HG03060 (cell line): ENCODE measurements around the gene TPRX2.
"Not testable (repeated sequence)": the region's sequence is repeated elsewhere in the genome, so short reads cannot be mapped to it uniquely, and the experiment has no call there.

ENCODE experiments used
- ATAC-seq: cut with Tn5 transposase; IDR thresholded peaks from one replicate; pipeline ENCODE4 v1.9.1; 2021; ENCODE audit warnings: low read depth, moderate number of reproducible peaks; ENCODE audit not compliant: unreplicated experiment

Gene TPRX2

DNA sequence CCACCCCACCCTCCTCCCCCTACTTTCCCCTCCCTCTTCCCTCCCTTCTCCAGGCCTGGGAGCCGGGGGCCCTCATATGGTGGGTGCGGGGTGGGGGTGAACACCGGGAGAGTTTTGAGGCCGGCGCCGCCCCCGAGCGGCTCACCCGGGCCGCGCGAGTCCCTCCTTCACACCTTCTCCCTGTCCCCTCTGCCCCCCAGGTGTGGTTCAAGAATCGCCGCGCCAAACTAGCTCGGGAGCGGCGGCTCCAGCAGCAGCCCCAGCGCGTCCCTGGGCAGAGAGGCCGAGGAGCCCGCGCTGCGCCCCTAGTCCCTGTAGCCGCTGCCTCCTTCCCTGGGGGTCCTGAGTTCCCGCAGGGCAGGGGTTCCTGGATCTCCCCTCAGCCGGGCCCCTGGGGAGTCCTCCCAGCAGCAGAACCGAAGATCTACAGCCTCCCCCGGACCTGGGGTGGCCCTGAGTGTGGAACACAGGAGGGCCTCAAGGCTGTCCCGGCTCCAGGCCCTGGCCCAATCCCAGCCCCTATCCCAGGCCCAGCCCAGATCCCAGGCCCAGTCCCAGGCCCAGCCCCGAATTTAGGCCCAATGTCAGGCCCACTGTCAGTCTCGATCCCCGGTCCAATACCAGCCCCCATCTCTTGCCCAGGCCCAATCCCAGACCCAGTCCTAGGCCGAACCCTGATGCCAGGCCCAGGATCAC is 1.7 kb downstream of the TPRX2 start:
- no peak for ATAC-seq

DNA sequence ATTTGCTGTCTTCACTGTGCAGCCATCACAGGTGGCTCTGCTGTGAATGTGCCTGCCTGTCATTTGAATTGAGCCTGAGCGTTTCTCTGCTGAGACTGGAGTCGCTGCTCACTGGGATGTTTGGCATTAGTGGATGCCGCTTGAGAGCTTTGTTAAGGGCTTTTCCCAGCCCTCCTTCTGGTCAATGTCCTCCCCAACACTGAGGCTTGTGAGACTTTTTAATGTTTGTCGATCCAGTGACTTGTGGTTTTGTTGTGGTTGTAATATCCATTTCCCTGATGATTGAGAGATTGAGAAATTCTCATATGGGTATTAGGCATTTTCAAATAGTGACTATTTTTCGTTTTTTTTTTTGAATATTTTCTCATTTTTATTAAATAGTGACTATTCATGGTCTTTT is 2.6 kb downstream of the TPRX2 start:
- no peak for ATAC-seq

DNA sequence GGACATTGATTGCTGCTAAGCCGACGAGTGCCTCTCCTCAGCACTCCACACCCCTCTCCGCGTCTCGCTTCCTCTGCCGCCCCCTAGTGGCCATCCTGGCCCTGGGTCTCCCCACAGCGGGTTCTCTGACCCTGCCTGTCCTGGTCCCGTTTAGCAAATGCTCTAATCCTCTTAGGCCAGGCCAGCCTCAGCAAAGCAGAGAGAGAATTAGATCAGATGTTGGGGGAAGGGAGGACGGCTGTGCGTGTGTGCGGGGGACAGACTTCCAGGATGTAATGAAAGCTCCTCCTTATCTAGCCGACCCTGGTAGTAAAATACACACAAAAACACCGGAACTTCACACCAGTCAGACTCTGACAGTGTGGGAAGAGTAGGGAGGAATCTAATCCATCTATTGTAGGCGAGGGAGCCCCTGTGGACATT is 4.5 kb downstream of the TPRX2 start:
- ATAC-seq: no peak

DNA sequence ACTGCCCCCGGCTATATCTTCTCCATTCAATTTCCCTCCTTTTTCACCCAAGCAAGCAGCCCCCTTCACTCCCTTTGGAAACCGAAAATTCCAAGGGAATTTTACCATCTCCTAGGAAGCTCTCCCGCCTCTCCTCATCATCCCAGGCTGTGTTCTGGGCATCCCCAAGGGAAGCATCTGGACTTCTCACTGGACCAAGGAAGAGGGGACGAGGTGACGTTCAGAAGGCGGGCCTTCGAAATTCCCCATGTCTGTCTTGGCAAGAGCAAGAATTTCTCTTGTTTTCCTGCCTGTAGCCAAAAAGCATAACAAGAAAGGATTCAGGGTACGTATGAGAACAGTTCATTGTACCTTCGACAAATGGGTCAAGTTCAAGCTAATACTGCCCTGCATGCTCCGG is 6.1 kb downstream of the TPRX2 start:
- no peak for ATAC-seq

DNA sequence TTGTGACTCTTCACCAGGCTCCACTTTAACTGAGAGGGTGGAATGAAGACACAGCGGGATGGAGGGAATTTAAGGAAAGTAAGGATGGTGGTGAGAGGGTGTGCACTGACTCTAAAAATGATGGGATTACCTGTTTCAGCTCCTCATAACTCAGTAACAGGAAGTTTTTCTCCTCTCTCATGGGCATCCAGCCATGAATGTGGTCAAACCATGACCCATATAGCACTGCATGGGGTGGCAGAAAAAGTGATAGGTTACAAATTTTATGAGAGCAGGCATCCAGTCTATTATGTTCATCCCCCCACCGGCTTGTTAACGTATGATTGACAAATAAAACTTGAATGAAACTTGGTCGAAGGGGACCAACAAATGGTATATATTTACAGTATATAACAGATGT is 19.9 kb downstream of the TPRX2 start:
- ATAC-seq: no peak

DNA sequence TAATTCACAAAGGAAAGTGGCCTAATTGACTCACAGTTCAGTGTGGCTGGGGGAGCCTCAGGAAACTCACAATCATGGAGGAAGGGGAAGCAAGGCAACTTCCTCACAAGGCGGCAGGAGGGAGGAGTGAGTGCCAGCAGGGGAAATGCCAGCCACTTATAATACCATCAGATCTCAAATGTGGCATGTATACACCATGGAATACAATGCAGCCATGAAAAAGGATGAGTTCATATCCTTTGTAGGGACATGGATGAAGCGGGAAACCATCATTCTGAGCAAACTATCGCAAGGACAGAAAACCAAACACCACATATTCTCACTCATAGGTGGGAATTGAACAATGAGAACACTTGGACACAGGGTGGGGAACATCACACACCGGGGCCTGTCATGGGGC is 20.4 kb downstream of the TPRX2 start:
- not testable (repeated sequence) for ATAC-seq

DNA sequence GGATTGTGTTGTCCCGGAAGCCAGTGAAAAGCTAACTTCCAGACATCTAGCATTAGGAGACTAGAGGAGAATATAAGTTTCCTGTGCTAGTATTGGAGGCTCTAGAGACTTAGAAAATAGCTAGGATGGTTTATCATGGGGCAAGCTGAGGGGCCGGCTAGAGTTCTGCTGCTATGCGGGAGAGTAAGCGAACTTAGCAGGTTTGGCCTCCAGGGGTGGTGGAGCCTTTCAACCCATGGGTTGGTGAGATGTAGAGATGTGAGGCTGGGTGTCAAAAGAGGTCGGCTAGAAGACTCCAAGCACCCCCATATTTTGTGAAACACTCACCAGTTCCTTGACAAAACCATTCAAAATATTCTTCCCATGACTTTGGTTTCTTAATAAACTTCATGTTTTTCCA is 22.7 kb downstream of the TPRX2 start:
- no peak for ATAC-seq

DNA sequence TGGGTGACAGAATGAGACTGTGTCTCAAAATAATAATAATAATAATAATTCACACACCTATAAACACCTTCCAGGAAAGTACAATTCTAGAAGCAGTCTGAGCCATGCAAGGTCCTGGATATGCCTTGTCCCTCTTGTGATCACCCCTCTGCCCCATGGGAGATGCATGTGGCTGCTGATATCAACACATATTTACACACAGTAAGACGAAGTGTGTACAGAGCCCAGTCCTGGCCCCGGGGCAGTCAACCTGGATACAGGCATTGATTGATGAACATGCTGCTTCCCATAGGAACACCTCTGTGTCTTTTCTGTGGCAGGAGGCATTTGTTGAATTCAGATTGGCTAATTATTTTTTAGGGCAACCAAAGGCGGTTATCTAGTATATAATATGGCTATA is 23.9 kb downstream of the TPRX2 start:
- no peak for ATAC-seq

DNA sequence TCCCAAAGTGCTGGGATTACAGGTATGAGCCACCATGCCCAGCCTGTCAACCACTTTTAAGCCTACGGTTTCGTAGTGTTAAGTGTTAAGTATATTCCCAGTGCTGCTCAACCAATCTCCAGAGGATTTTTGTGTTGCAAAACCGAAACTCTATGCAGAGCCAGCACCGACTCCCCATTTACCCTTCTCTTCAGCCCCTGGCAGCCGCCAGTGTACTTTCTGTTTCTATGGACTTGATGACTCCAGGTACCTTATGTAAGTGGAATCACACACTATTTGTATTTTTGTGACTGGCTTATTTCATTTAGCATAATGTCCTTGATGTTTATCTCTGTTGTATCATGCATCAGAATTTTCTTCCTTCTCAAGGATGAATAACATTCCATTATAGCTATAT is 26.0 kb downstream of the TPRX2 start:
- ATAC-seq: no peak

DNA sequence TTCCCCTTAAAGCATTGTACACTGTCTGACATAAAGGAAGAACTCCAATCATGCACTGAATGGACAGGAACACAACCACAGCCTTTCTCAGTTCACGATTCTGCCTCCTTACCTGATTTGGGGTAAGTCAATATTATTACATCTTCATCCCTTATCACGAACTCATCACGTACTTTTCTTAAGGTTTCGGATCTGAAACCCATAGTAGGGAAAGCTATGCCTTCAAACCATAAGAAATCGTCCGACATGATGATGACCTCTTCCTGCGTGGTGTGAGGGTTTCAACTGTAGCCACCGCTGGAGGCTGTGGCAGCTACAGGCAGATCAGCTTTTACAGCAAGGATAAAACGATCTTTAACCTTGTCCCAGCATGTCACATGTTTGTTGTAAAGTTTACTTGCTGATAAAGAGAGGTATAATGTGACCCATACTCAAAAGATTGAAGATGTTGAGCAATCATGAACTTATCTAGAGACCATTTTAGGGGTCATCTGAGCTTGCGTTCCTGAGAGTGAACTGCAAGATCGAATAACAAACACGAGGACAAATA is 27.1 kb downstream of the TPRX2 start, which contains the start of gene SULT2A1:
Gene SULT2A1, minus strand, starts transcription at position 306 of the 550 bp plus-strand sequence. Its CDS starts 58 bp downstream, at position 248.
- ATAC-seq: no peak

DNA sequence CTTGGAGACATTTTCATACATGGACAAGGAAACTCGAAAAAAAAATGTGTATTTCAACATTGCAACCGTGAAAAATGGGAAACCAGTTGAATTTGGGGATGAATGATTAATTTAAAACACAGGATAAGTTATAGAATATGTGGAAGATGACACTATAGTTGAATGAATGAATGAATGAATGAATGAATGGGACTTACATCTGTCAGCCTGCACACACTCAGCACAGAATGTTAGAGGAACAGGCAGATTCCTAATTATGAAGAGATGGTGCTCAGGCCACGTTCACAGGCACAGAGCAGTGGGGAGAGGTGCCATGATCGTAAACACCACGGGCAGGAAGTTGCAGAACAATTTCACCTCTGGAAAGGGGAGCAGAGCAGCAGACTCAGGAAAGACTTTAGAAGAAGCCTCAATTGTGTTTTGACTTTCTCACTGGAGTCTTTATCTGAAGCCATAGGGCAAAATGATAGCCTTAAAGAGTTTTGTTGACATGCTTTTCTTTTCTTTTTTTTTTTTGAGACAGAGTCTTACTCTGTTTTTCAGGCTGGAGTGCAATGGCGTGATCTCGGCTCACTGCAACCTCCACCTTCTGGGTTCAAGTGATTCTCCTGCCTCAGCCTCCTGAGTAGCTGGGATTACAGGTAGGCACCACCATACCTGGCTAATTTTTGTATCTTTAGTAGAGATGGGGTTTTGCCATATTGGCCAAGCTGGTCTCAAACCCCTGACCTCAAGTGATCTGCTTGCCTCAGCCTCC is 32.0 kb downstream of the TPRX2 start:
- no peak for ATAC-seq

DNA sequence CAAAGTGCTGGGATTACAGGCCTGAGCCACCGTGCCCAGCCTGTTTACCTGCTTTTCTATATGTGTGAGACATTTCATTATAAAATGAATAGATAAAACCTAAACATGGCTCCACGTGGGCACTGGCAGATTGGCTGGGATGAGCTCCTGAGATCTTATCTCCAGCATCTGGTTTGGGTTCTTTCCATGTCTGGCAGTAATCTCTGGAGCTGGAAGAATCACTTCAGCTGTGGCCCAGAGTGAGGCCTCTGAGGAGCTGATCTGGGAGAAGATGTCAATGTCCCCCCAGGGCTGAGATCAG is 32.5 kb downstream of the TPRX2 start:
- no peak for ATAC-seq

DNA sequence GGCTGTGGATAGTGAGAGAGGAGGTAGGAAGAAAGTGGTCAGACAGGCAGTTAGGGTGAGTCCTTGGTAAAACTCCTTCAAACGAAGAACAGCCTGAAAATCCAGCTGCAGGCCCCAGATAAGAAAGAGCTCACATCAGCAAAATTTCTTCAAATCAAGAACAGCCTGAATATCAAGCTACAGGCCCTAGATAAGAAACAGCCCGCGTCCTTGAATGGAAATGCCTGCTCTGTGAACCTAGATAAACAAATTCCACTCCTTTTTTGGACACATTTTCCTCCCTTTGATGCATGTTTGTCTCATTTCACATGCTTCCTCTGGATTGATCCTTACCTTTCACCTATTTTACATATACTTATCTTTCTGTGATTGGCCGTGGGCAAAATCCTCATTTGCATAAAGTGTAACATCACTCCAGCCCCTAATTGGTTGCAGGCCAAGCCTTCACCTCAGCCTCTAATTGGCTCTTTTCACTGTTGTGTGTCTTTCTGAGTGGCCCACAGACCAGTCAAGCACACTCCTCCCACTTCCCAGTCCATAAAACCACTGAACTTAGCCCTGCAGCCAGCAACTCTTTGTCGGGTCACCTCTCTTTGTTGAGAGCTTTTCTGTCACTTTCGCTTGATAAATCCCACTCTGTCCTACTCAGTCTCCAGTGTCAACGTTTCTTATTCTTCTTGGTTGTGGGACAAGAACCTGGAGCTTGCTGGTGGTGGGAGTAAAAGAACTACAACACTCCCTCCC is 33.1 kb downstream of the TPRX2 start:
- no peak for ATAC-seq

DNA sequence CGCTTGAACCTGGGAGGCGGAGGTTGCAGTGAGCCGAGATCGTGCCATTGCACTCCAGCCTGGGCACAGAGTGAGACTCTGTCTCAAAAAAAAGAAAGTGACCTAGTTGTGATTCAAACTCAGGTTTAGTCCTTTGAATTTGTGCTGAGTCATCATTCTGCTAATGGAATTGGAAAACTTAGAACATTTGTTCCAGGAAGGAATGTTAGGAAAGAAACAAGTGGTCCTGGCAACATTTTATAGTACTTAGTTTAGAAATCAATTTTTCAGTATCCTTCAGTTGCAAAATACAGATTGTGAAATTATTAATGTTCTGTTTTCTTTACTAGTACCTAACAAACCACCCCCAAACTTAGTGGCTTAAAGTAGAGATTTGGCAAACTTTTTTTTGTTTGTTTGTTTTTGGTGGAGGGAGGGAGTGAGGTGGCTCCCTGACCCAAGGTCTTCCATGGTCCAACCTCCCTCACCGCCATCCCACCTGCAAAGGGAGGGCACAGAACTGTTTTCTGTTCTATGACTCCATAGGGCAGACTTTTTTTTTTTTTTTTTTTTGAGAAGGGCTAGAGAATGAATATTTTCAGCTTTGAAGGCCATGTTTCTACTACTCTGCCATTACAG is 36.2 kb downstream of the TPRX2 start:
- no peak for ATAC-seq

DNA sequence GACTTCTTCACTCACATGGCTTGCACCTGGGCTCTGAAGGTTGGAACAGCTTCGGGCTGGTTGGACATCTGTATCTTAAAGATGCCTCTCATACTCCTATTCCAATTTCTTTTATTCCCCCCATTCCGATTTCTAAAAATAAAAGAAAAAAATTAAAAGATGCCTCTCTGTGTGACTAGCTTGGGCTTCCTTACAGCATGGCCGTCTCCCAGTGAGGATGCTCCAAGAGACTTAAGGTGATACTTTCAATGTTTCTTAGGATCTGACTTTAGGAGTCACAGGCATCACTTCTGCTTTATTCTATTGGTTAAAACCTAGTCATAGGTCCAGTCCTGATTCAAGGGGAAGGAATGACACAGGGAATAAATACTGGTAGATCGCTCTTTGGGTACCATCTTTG is 37.0 kb downstream of the TPRX2 start:
- ATAC-seq: no peak

DNA sequence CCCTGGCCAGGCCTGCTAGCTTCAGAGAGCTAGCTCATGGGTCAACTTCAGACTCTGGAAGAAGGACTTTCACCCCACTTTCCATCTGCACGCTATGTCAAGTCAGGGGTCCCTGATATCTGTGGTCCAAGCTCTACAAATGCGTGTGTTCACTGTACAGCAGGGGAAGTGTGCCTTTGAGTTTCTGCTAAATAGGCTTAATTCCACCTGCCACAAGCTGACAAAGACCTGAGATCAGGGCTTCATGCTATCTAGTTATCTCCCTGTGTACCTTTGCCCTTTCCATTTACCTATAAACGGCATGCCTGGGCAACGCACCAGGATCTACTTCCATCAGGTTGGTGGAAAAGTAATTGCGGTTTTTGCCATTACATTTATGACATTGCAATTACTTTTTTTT is 37.7 kb downstream of the TPRX2 start:
- ATAC-seq: no peak

DNA sequence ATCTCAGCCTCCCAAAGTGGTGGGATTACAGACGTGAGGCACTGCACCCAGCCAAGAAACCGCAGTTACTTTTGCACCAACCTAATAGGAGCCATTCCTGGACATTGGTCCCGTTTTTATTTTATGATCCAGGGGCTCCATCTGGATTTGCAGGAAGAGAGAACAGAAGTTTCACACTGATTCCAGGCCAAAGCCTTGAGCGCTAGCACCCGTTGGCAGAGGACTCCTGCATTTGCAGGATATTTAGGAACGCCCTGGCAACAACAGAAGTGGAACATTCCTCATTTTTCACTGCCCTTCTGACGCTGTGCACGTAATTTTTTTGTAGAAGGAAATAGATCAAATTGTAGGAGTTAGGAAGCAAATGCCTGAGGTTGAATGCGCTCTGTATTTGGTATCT is 38.8 kb downstream of the TPRX2 start:
- no peak for ATAC-seq

DNA sequence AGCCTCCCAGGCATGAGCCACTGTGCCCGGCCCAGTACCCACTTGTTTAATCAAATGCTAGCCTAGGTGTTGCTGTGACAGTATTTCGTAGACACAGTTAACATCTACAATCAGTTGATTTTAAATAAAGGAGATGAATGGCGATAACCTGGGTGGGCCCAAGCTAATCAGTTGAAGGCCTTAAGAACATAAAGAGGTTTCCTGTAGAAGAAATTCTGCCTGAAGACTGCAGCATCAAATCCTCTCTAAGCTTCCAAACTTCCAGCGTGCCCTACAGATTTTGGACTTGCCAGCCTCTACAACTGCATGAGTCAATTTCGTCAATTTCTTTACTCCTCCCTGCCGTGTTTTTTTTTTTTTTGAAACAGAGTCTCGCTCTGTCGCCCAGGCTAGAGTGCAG is 40.3 kb downstream of the TPRX2 start:
- no peak for ATAC-seq

DNA sequence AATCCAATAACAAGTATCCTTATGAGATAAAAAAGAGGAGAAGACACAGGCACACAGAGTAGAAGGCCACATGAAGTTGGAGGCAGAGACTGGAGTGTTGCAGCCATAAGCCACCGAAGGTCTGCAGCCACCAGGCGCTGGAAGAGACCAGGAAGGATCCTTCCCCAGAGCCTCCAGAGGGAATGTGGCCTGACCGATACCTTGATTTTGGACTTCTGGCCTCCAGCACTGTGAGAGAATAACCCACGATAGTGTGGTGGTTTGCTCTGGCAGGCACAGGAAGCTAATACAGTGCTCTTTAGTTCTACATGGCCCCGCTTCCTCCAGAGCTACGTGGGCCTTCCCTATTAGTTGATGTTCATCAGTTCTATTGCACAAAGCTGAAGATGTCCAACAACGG is 42.3 kb downstream of the TPRX2 start:
- ATAC-seq: no peak

DNA sequence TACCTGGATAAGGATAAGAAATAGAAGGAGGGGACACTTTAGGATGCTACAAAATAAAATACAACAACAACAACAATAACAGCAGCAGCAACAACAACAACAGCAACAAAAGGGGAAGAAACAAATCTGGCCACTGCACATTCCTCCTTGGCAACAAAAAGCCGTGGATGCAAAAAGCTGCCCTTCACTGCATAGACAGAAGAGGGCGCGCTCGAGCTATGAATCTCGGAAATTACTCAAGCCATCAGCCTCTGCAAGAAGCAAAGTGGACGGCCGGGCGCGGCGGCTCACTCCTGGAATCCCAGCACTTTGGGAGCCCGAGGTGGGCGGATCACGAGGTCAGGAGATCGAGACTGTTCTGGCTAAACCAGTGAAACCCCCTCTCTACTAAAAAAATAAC is 50.3 kb downstream of the TPRX2 start:
- not testable (repeated sequence) for ATAC-seq

DNA sequence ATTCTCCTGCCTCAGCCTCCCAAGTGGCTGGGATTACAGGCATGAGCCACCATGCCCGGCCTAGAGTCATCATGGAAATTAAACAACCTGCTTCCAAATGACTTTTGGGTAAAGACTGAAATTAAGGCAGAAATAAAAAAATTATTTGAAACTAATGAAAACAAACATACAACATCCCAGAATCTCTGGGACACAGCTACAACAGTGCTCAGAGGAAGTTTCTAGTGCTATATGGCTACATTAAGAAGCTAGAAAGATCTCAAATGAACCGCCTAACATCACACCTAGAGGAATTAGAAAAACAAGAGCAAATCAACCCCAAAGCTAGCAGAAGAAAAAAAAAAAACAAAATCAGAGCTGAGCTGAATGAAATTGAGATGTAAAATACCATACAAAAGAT is 51.2 kb downstream of the TPRX2 start:
- not testable (repeated sequence) for ATAC-seq
